Calu3 (cell line): ENCODE data around the gene LARGE1. TPM values are rescaled to one million over a fixed set of nuclear protein-coding genes. Genes with fewer than 3 reads are reported as not detected.

Source experiments
- BruUV-seq: library from RNA; stranded (reverse); fragments of 400-500 nt; replicated peaks from 2 replicates; lab custom pipeline; 2021; lab: Mats Ljungman, UMichigan
- CTCF ChIA-PET: fragments of 300-600 bp; sonication (Branson Sonifier 250); formaldehyde crosslinking; loops from one replicate; lab custom pipeline; 2022; ENCODE audit warnings: antibody characterized with exemption; lab: Charles Lee
- DNase-seq: peaks from one replicate; pipeline ENCODE4 v3.0.0; 2022
- H3K27ac Mint-ChIP-seq: one replicate; pipeline ENCODE4 v1.8.0; 2022; ENCODE audit warnings: mixed read lengths; ENCODE audit not compliant: unreplicated experiment
- H3K27me3 Mint-ChIP-seq: one replicate; pipeline ENCODE4 v1.8.0; 2022; ENCODE audit warnings: mixed read lengths; ENCODE audit not compliant: unreplicated experiment
- H3K36me3 Mint-ChIP-seq: one replicate; pipeline ENCODE4 v1.8.0; 2022; ENCODE audit warnings: mild to moderate bottlenecking, moderate library complexity, mixed read lengths; ENCODE audit not compliant: insufficient read depth, unreplicated experiment
- H3K4me1 Mint-ChIP-seq: one replicate; pipeline ENCODE4 v1.8.0; 2022; ENCODE audit warnings: mild to moderate bottlenecking, low read depth, mixed read lengths; ENCODE audit not compliant: unreplicated experiment
- H3K4me3 Mint-ChIP-seq: one replicate; pipeline ENCODE4 v1.8.0; 2022; ENCODE audit warnings: mild to moderate bottlenecking, low read depth, moderate library complexity, mixed read lengths; ENCODE audit not compliant: unreplicated experiment
- H3K9me3 Mint-ChIP-seq: one replicate; pipeline ENCODE4 v1.8.0; 2022; ENCODE audit warnings: low read depth, mixed read lengths; ENCODE audit not compliant: unreplicated experiment
- CTCF ChIP-seq: fragments of 200-600 bp; IDR thresholded peaks from one replicate; pipeline ENCODE4 v1.8.0; 2022; ENCODE audit warnings: antibody characterized with exemption; ENCODE audit not compliant: unreplicated experiment
- intact Hi-C: fragments of 100-400 bp; cut with micrococcal nuclease; formaldehyde crosslinking; loops from one replicate; pipeline ENCODE4 v1.10.0; 2022; ENCODE audit not compliant: unreplicated experiment
- microRNA-seq: library from miRNA; unstranded; fragments of <30 nt; microRNA quantifications from one replicate; pipeline ENCODE4 v1.2.0, GENCODE V29; 2022
- total RNA-seq: library from RNA; stranded (reverse); gene quantifications from 2 replicates; pipeline ENCODE4 v1.2.3, GENCODE V29; 2022

The LARGE1 gene
- total RNA-seq, 1 experiment from 2014 or later = 11.6 TPM

GRCh38 chr22:33240888-33241475 lies 679.3 kb downstream of the LARGE1 start:
- no peaks in the 10 kb centered on the region for H3K36me3 Mint-ChIP-seq
- H3K4me1 Mint-ChIP-seq = no peaks in the 10 kb centered on the region
- no peak overlapping the region for H3K27ac Mint-ChIP-seq
- intact Hi-C loops = no loop called here
- H3K4me3 Mint-ChIP-seq = no peak overlapping the region
- no TSS peak for BruUV-seq
- CTCF ChIA-PET = no interaction called here
- DNase-seq = no peak
- TF ChIP-seq CTCF = no peak
- peaks cover 3% of the 10 kb centered on the region for H3K9me3 Mint-ChIP-seq
- peaks cover 30% of the 10 kb centered on the region for H3K27me3 Mint-ChIP-seq

- CTCF ChIA-PET = no interaction called here
- H3K9me3 Mint-ChIP-seq = peaks cover 19% of the 10 kb centered on the region
- no TSS peak for BruUV-seq
Measured at GRCh38 chr22:33232071-33232470, 688.2 kb downstream of the LARGE1 start.

GRCh38 chr22:33227791-33228190 lies 692.5 kb downstream of the LARGE1 start:
- no peaks in the 10 kb centered on the region for H3K36me3 Mint-ChIP-seq
- intact Hi-C loops = no loop called here
- H3K27me3 Mint-ChIP-seq = peaks cover under 1% of the 10 kb centered on the region
- CTCF ChIA-PET = interaction anchor here (0.5 kb wide), 2 partner anchors 325 to 587 kb away, joined by 3 read pairs; no protein-coding TSS in a partner anchor
- peaks cover 17% of the 10 kb centered on the region for H3K9me3 Mint-ChIP-seq
- no peak overlapping the region for H3K4me3 Mint-ChIP-seq
- H3K27ac Mint-ChIP-seq = no peak overlapping the region
- no peaks in the 10 kb centered on the region for H3K4me1 Mint-ChIP-seq
- TF ChIP-seq CTCF = no peak
- no TSS peak for BruUV-seq
- no peak for DNase-seq

More at GRCh38 chr22:33232071-33232470, 688.2 kb downstream of the LARGE1 start:
- DNase-seq = no peak
- H3K27ac Mint-ChIP-seq = no peak overlapping the region
- no peaks in the 10 kb centered on the region for H3K36me3 Mint-ChIP-seq
- TF ChIP-seq CTCF = no peak
- H3K4me1 Mint-ChIP-seq = no peaks in the 10 kb centered on the region
- H3K4me3 Mint-ChIP-seq = no peak overlapping the region
- peaks cover 19% of the 10 kb centered on the region for H3K27me3 Mint-ChIP-seq
- intact Hi-C loops = no loop called here

- Mint-ChIP-seq H3K36me3 (no peaks in the 10 kb centered on the region), H3K27ac (no peak overlapping the region), H3K4me3 (no peak overlapping the region), H3K4me1 (no peaks in the 10 kb centered on the region), H3K27me3 (peaks cover 30% of the 10 kb centered on the region), H3K9me3 (peaks cover 10% of the 10 kb centered on the region)
- no TSS peak for BruUV-seq
- TF ChIP-seq CTCF = no peak
- no peak for DNase-seq
- CTCF ChIA-PET = no interaction called here
- intact Hi-C loops = no loop called here
Measured at GRCh38 chr22:33224841-33225240, 695.4 kb downstream of the LARGE1 start.

Small RNAs within 50 kb of the gene (microRNA-seq; reads per million reads assigned to microRNA genes)
- not detected for gene MIR4764
